NCI-H187 (cell line): ENCODE data around the gene SCAMP5.

ENCODE experiments used
- DNase-seq, 2 experiments: peaks; one replicate each; lab custom pipeline; 2025; lab: John Stamatoyannopoulos, UW

The SCAMP5 gene, protein sequence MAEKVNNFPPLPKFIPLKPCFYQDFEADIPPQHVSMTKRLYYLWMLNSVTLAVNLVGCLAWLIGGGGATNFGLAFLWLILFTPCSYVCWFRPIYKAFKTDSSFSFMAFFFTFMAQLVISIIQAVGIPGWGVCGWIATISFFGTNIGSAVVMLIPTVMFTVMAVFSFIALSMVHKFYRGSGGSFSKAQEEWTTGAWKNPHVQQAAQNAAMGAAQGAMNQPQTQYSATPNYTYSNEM

DNA sequence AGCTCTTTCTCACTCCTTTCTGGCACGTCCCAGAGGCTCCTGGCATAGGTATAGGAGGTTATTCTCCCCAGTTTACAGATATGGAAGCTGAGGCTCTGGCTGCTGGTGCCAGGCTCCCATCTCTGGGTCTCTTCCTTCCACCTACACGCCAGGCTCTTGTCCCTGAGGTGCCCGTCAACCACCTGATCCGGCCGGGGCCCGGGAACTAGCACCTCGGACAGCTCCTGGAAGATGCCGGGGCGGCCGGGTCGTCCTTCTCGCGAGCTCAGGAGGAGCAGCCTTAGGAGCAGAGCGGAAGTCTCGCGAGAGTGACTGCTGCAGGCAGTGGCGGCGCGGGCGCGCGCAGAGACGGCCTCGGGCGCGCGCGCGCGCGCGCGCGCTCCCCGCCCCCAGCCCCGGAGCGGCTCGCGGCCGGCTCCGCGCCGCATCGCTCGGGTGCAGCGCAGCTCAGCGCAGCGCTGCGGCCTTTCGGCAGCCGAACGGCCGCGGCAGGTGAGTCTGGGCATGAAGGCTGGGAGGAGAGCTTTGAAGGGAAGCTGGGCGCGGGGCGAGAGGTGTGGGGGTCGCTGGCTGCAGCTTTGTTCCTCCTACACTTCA lies at the start of gene SCAMP5:
Gene SCAMP5 (plus strand): TSS at position 382 of the 597 bp plus-strand sequence. CDS start 16,277 bp downstream, outside the sequence.
- DNase-seq = peak; percentile 78 to 94

DNA sequence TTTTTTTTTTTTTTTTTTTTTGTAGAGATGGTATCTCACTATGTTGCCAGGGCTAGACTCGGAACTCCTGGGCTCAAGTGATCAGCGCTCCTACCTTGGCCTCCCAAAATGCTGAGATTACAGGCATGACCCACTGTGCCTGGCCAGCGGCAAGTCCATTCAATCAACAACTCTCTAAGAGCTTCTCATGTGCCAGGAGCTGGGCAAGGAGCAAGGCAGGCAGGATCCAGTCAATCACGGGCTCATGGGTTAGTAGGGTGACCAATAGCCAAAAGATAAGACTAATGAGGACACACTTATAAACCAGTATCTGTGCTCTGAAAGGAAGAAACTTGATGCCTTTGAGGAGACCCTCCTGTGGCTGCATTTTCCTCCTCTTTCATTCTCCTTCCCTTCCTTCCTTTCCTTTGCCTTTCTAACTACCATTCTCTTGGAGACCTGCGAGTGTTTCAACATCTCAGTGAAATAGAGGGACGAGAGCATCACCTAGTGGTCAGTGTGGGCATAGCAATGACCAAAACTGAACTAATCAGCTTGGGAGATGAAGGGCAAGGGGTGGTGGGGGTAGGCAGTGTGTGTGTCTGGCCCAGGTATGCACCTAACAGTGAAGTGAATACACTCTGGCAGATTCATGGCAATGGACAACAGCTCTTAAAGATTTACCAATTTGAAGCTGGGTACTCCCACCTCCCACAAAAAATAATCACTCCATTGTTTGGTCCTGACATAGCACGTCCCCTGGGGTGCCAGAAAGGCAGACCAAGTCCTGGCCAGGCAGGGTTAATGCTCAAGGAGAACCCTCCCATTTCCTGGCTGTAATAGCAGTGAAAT lies 45.1 kb upstream of the SCAMP5 start:
- peak; percentile 51 to 64 for DNase-seq

DNA sequence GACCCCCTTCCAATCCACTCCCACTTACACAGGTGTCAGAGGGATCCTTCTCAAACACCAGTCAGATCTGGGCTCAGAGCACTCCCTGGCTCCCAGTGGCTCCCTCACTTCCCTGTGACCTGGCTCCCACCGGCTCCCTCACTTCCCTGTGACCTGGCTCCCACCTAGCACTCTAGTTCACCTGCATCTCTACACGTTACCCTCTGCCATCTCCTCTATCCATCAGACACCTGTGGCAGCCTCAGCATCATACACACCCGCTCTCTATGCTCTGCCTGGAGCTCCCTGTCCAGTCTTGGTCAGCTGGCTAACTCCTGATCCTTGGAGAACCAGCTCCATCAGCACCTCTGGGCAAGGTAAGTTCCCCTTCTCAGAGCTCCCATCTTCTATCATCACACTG lies 44.4 kb upstream of the SCAMP5 start:
- no peak for DNase-seq

DNA sequence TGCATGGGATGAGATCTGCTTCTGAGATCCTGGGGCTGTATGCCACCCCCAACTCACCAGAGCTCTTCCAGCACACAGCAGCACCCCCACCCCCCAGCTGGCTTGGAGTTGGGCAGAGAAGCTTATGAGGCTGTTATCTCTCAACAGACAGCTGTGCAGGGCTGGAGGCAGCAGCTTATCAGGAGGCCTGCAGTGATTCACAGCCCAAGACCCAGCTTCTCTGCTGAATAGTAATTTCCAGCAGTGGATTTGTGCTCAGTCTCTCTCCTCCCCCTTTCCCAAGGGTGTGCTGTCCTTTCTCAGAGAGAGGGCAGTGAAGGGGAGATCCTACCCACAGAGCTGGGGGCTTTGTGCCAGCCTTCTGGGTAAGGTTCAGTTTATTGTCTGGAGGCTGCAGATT lies 40.8 kb upstream of the SCAMP5 start:
- no peak for DNase-seq

DNA sequence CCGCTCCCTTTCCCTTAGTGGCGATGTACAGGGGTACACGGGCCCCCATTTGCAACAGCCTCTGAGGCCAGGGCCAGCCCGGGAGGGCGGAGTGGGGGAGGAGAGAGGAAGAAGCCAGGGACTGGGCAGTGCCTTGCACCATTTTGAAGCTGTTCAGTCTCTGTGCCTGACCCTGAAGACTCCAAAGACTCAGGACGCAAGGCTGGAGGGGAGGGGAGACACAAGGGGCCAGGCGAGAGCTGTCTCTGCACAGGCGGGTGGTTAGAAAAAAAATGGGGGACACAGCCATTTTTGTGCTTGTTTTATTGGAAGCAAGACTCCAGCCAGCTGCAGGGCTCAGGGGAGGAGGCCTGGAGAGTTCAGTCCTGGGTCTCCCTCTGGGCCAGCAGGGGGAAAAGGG lies 40.3 kb upstream of the SCAMP5 start:
- DNase-seq = no peak

DNA sequence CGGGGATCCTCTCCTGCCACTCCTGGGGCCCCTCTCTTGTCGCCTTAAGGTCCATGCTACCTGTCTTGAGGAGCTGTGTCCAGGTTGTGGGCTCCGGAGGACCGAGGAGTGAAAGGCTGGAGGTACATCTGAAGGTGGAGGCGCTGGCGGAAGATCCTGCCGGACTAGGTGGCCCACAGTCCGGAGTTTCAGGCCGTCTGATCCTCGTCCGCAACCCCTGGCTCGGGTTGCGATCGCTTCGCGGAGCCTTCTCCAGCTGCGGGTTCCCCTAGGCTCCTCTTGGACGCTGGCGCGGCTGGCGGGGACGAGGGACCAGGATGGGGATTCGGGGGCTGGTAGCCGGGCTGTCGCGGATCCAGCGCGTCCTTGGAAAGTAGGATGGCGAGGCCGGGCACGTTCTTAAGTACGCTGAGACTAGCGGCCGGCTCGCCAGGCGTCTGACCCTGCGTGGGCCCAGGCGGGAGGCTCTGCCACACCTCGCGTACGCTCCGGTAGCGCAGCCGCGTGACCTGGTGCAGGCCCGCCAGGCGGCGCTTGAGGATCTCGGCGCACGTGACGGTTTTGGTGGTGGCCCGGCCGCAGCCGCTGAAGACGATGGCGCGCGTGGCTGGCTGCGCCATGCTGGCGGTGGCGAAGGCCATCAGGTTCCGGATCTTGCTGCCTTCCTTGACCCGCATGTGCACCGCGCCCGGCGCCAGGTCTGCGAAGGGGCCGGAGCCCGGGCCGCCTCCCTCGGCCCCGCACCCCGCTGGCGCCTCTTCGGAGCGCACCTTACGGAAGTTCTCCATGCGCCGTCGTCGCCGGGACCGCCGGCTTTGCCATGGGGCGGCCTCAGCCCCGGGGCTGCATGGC lies 39.3 kb upstream of the SCAMP5 start:
- peak; percentile 34 to 63 for DNase-seq

DNA sequence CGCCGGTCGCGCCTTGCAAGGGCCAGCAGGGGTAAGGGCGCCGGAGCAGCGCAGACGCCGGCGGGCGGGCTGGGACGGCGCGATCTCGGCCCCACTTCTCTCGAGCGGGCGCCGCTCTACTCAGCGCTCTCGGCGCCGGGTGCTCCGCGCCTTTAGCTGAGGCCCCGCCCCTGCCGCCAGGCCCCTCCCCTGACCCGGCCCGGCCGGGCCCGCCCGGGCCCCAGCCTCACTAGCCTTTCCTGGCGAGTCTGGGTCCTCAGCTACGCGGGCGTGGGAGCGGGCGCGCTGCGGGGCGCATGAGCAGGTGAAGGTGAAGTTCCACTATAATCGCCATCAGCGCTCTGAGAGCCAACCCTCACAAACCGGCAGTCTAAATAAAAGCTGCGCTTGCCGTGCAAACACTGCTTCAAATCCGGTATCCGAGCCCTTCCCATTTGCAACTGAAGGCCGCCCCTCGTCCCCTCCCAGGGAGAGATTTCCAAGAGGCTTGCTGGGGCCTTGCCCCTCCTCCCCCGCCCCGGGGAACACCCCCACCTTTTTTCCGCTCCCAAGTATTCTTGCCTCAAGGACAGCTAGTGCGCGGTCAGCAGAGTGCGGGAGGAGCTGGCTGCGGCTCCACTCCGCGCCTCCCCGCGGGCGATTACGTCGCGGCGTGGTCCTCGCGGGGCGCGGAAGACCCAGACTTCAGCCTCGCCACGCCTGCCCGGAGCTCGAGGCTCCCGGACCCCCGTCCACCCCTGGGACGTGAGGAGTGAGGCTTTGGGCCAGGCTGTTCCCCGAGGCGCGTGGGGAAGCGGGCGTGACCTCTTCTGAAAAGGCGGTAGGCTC lies 38.5 kb upstream of the SCAMP5 start, which contains the start of gene RPP25:
Gene RPP25 (minus strand): TSS at position 125 of the 828 bp plus-strand sequence. CDS start 189 bp downstream, outside the sequence.
- DNase-seq = peak; percentile 59 to 73

DNA sequence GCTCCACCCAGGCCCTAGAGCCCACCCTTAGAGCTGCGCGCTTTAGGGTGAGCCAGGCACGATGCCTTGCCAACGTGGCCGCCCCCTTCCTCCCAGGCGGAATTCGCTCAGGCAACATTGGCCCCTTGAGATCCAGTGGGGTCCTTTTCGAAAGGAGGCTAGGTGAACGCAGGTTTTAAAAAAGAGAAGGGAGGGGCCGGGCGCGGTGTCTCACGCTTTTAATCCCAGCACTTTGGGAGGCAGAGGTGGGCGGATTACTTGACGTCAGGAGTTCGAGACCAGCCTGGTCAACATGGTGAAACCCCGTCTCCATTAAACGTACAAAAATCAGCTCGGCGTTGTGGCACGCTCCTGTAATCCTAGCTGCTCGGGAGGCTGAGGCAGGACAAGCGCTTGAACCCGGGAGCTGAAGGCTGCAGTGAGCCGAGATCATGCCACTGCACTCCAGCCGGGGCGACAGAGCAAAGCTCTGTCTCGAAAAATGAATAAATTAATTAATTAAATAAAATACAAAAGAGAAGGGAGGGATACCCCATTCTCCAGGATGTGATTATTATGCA lies 37.8 kb upstream of the SCAMP5 start:
- no peak for DNase-seq

DNA sequence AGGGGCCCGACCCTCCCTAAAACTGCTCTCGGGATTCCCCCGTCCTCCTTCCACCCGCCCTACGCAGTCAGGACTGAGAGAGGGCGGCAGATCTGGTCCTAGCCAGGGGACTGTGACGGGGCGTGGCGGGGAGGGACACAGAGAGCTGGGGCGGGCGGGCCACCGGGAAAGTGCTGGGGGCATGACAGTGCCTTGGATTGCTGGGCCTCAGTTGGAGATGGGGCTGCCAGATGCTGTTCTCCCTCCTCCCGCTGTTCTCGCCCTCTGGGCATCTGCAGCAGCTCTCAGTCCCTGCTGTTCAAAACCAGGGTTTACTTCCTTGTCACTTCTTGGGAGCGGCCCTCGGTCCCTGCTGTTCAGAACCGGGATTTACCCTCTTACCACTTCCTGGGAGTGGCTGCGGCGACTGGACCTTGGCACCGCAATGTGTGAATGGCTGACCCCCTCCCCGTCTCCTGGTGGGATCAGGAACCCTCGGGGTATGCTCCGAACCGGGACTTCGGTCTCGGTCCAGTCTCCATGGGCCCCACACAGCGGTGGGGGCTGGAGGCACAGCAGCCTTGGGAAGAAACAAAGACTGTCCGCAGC lies 36.9 kb upstream of the SCAMP5 start:
- DNase-seq = no peak

DNA sequence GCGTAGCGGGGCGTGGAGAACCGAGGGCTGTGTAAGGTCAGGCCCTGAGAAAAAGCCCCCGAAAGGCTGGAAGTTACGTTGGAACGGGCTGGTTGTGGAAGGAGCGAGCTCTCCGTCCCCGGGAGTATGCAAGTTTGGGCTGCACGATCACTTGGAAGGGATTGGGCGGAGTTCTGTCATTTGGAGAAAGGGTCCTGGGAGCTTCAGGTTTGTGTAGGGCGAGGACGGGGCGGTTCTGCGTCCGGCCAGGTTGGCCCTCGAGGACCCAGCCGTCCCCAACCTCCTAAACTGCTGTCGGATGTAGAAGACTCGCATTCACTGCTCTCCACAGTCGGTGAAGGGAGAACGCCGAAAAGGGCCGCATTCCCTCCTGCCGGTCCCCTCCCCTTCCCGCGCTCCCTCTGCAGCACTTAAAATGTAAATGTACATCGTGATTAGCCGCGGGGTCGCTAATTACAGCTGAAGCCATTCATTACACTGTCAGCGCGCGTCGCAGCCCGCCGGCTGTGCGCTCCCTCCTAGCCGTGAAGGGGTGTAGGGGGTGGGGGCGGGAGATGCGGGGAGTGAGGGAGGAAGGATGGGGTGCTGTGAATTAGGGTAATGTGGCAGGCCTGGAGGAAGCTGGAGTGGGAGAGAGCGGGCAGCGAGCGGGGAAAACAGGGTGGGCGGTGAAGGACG lies 36.3 kb upstream of the SCAMP5 start:
- DNase-seq = no peak

DNA sequence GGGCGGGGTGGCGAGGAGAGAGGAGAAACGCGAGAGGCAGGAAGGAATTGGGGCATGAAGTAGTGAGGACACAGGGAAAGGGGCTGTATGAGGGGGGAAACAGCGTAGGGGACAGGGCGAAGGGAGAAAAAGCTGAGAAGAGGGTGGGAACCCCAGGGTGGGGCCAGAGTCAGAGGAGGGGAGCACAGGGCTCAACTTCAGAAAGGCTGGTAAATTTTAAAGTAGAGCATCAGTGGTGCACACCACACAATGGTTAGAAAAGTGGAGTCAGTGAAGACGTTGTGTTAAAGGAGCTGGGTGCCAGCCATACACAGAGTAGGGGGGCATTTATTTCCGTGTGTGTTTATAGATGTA lies 35.8 kb upstream of the SCAMP5 start:
- no peak for DNase-seq

DNA sequence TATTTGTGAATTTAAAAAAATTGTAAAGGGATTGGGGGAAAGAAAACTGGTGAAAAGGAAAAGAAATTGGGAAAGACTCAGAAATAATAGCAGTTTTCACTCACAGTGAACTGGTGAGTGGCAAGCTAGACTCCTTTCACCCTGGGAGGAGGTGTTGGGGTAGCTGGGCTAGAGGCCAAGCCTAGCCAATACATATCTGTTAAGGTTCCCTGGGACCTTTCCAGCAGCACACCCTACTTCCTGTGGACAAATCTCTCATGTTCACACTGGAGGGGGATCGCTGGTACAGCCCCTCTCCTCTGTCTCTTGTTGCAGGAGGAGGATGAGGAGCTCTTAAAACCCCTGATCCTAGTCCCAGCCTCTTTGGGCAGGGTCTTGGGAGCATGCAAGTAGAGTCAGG lies 35.1 kb upstream of the SCAMP5 start:
- no peak for DNase-seq

DNA sequence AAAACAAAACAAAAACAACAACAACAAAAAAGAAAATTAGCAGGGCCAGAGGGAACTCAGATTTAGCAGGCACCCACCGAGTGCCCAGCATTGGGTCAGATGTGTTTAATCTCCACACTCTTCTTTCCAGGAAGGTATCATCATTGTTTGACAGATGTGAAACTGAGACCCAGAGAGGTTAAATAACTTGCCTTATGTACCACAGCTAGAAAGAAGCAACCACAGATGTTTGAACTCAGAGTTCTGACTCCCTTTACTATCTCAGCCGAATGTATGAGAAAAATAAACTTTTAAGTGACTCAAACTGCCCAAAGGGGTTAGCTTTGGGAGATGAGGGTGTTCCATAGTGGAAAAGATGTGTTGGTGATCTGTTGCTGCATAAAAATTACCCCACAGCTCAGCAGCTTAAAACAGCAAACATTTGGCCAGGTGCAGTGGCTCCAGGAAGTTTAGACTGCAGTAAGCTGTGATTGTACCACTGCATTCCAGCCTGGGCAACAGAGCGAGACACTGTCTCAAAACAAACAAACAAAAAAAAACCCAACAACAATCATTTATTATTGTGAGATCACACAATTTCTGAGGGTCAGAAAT lies 34.3 kb upstream of the SCAMP5 start:
- DNase-seq = no peak

DNA sequence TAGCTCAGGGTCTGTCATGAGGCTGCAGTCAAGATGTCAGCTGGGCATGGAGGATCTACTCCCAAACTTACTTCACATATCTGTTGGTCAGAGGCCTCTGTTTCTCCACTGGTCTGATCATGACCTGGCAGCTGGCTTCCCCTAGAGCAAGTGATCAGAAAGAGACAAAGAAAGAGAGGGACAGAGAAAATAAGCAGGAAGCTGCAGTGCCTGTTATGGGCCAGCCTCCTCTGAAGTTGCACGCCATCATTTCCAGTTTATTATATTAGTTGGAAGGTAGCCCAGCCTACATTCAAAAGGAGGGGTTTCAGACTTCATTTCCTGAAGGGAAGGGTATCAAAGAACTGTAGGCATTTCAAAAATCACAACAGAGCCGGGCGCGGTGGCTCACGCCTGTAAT lies 33.7 kb upstream of the SCAMP5 start:
- no peak for DNase-seq

DNA sequence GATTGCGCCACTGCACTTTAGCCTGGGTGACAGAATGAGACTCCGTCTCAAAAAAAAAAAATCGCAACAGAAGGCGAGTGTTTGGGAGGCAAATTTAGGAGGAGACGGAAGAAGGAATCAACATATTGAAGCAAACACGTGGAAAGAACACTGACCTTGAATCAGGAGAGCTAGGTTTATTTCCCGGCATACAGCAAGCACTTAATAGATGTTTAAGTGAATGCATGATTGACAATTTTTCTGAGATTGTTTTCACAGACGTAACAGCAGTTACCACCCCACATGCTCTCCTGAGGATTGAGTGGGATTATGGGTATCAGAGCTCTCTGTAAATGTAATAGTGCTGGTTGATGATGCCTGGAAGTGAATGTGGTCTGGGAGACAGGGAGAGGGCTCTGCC lies 33.1 kb upstream of the SCAMP5 start:
- DNase-seq = no peak

DNA sequence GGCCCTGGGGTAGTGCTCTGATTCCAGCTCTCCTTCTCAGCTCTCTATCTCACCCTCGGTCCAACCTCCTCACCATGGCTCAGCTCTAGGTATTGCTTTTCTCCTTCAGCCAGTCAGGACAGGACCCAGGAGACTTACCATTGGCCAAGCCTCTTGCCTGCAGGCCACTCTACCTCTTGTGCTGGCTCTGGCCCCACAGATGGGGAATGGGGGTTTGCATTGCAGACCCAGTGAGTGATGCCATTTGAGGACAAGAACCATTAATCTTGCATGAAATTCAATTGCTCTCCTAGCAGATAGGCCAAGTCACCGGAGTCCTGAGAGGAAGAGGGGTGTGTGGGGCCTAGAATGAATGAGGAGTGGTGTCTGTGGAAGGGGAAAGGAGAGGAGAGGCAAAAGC lies 32.7 kb upstream of the SCAMP5 start:
- no peak for DNase-seq

DNA sequence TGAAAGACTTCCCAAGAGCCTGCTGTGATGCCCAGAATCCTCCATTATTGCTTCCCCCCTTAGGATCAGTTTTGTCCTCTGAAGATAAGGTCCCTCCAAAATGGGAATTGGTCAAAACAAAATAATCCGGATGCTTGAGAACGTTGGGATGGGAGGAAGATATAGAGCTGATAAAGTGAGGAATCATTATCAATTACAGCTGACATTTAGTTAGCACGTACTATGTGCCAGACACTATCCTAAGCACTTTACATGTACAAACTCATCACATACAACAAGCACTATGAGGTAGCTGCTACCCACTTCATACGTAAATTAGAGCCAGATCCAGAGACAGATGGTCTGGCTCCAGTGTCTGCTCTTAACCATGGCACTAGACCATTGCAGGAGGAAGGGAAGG lies 32.1 kb upstream of the SCAMP5 start:
- no peak for DNase-seq

DNA sequence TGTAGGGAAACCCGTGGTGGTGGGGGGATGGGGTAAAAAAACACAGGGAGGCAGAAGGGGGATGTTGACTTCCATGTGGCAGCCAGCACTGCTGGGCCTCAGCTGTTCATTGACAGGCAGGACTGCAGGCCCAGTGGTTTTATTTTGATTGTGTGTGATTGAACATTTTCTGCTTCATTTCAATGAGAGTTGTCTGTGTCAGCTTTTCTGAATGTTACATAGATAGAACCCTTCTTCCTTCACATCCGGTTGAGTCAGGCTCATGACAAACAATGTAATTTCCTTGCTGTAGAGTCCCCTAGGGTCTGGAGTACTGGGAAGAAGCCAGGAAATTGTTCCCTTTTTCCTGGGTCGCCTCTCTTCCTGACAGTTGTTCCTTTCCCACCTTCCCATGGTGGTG lies 30.6 kb upstream of the SCAMP5 start:
- DNase-seq = no peak

DNA sequence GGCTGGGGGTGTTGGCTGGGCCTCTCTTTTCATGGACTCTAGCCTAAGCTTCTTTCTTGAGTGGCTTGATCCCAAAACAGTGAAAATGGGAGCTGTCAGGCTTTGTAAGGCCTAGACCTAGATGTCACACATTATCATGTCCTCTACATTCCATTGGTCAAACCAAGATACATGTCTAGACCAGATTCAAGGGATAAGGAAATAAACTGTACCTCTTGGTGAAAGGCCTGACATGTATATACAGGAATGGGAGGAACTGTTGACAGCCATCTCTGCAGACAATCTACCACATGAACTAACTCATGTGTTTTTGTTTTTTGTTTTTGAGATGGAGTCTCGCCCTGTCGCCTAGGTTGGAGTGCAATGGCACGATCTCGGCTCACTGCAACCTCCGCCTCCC lies 27.7 kb upstream of the SCAMP5 start:
- no peak for DNase-seq

DNA sequence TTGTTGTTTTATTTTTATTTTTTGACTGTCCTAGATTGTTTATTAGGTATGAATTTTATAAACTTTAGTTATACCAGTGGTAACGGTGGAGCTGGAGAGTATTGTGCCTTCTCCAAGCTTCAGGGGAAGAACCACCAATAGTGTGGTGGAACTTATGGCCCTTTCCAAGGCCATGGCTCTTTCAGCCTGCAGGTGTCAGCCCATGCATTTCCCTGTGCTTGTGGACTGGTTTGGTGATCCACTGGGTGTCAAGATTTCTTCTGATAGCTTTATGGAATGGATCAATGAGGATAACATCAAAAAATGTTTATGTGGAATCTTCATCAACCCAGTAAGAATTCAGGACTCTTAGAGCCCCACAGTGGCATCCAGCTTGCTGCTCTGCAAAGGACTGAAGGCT lies 19.2 kb upstream of the SCAMP5 start:
- no peak for DNase-seq
